NCI-H526 treated with DMSO at 0.1 percent for 48 hours (cell line): ENCODE measurements around the gene FKBP5.

Experiments
- DNase-seq: peaks from one replicate; lab custom pipeline; 2025; lab: John Stamatoyannopoulos, UW

FKBP5 gene

DNA sequence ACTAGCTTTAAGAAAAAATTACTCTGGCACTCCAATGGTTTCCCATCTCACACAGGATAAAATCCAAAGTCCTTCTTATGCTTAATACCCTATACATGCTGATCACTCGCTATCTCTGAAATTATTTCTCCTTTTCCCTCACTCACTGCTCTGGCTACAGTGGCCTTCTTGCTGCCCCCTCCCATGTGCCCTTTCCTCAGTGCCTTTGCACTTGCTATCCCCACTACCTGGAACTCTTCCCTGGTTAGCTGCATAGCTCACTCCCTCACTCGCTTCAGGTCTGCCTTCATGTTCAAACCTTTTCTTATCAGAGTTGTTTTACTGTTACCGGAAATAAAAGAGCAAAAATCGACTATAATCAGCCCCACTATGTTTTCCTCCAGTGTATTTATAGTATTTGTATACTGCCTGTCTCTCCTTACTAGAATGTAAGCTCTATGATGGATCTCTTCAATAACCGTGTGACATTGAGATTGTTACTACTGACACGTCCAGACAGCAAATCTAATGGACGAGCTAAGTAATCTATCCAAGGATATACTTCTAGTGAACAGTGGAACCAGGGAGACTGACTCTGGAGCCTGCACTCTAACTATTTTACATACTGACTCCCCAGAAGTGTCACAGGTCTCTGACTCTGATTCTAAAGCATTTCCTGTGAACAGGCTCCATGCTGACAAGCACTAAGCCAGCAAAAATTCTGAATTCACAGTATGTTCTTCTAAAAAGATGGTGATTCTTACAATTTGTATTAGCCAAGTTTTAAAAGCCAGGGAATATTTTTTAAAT, 25.1 kb downstream of the FKBP5 start:
- no peak for DNase-seq

GRCh38 chr6:35662999-35663398, 25.7 kb downstream of the FKBP5 start:
- no peak for DNase-seq

DNA sequence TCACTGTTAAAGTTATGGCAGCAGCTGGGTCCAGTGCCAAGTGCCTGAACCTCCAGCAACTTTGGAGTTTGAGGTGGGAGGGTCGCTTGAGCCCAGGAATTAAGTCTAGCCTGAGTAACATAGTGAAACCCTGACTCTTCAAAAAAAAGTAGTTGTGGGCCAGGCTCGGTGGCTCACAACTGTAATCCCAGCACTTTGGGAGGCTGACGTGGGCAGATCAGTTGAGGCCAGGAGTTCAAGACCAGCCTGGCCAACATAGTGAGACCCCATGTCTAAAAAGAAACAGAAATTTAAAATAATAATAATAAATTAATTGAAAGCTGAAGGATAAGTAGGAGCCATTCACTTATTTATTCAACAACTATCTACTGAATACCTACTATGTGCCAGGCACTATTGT, 33.8 kb downstream of the FKBP5 start:
- DNase-seq: no peak

- no peak for DNase-seq
Measured at GRCh38 chr6:35651244-35651643, 37.5 kb downstream of the FKBP5 start.

GRCh38 chr6:35650015-35650414, 38.7 kb downstream of the FKBP5 start:
- DNase-seq: no peak

GRCh38 chr6:35648203-35648602, 40.5 kb downstream of the FKBP5 start:
- no peak for DNase-seq

GRCh38 chr6:35647400-35647799, 41.3 kb downstream of the FKBP5 start:
- no peak for DNase-seq

DNA sequence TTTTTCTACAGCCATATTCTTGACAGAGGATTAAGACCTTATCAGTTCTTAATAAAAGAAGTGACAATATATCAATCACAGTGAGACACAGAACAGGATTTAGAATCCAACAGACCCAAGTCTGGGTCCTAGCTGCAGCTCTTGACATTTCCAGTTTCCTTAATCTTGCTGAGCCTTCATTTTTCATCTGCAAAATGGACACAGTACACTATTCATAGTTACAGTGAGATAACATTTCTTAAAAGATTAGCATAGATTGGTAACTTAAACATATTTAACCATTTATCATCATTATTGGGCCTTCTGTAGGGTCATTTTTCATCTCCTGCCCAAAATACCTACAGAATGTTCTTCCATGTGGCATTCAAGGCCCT, 45.6 kb downstream of the FKBP5 start:
- DNase-seq: no peak

GRCh38 chr6:35642471-35643161, 46.1 kb downstream of the FKBP5 start:
- no peak for DNase-seq

DNA sequence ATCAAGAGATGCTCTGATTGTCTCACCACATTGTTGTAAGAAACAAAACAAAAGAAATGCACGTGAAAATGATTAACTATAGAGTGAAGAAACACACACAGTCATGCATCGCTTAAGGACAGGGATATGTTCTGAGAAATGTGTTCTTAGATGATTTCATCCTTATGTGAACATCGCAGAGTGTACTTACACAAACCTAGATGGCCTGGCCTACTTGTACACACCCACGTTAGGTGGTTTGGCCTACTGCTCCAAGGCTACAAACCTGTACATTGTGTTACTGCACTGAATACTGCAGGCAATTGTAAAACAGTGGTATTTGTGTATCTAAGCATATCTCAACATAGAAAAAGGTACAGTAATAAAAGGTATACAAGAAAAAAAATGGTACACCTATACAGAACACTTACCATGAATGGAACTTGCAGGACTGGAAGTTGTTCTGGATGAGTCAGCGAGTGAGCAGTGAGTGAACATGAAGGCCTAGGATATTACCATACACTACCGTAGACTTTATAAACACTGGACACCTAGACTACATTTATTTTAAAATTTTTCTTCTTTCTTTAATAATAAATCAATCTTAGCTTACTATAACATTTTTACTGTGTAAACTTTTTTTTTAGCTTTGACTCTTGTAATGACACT, 48.6 kb downstream of the FKBP5 start:
- DNase-seq: no peak

GRCh38 chr6:35638679-35639078, 50.0 kb downstream of the FKBP5 start:
- DNase-seq: no peak

DNA sequence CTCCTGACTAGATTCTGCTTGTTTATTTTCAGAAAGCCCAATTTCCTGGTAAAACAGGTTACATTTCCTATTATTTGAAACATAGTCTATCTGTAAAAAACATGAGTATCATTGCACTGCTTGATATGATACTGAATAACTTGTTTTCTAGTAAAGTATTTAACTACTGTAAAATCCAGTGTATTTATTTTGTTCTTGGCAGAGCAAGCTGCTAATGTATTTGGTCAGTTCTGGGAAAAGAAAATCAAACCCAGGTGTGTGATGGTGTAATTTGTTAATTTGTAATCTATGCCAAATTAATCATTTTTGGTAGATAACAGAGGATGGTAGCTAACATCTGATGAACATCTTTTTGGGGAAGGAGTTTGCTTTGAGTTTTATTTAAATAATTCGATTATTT, 50.8 kb downstream of the FKBP5 start:
- DNase-seq: no peak

DNA sequence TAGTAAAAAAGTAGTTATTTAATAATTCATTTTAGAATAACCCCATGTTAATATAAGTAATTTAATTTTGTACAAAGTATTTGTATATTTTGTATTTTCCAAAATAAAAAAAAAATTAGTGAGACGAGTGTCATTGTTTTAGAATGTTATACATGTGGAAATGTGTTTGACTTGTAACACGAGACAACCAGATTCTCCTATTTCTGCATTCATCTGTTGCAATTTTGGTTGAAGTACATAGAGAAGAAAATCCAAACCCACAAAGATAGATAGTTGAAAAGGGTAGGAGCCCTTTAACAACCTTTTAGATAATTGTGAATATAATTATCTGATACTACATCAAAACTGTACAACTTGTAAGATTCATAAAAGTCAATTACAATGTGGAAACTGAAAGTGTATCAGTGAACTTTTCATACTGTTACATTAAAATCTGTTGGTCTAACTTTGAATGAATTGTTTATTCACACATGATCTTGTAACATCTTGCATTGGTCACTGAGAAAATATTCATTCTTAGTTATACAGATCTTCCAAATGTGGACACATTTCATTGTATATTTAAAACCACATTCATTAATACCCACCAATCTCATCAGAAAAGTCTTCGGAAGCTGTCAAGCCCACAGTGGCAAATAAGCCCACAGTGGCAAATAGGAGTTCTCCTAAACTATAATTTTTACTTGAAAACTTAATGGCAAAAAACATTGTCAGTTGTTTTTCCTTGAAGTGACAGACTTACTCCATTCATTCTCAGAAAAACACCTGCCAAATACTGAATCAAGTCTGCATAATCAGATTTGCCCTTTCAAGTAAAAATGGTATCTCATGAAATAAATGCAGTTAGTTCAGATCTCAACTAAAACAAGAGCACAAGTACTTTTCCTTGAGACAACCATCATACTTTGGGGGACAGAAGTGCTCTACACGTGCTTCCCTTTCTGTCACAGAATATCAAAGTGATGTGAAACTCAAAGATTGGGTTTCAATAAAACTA, 52.8 kb downstream of the FKBP5 start:
- DNase-seq: no peak

DNA sequence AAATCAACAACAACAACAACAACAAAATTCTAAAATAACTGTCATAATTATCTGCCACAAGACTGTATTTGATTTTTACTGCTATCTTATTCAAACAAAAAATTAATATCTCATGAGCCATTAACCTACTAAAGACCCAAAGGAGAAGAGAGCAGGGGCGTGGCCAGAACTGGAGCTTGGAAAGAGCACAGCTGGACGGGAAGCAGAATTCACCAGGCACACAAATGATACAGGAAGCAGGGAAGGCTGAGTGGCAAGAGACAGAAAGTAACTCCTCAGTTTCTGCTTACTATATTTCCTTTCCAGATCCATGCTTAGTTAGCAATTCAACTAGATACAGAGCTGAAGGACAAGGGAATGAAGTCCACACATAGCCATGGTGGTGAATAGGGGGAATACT, 54.4 kb downstream of the FKBP5 start:
- DNase-seq: no peak

- no peak for DNase-seq
Measured at GRCh38 chr6:35633579-35634089, 55.1 kb downstream of the FKBP5 start.

GRCh38 chr6:35629876-35630378, 58.8 kb downstream of the FKBP5 start:
- no peak for DNase-seq

- DNase-seq: no peak
Measured at GRCh38 chr6:35626401-35626800, 62.3 kb downstream of the FKBP5 start.

GRCh38 chr6:35624341-35625070, 64.2 kb downstream of the FKBP5 start:
- no peak for DNase-seq

DNA sequence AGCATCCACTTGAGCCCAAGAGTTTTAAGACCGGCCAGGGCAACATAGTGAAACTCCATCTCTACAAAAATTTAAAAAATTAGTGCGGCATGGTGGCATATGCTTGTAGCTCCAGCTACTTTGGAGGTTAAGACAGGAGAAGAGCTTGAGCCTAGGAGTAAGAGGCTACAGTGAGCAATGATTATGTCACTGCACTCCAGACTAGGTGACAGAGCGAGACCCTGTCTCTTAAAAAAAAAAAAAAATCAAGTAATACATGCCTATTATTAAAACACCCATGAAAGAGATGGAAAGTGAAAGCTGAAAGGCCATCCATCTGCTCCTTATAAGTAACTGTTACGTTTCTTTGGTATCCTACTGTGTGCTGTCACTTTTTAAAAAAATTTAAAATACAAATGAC, 66.4 kb downstream of the FKBP5 start:
- DNase-seq: no peak

- no peak for DNase-seq
Measured at GRCh38 chr6:35620706-35621105, 68.0 kb downstream of the FKBP5 start.

GRCh38 chr6:35613762-35614161, 75.0 kb downstream of the FKBP5 start:
- DNase-seq: no peak
